ENCODE measurements around the gene EIF4G2.

- TF ChIP-seq CTCF (IDR thresholded peaks at IDR 0.05) (no peak), POLR2A (IDR thresholded peaks at IDR 0.05) (no peak)
These were observed 841 bp upstream of the EIF4G2 start for GRCh38 chr11:10809373-10810160.

Measured in heart left ventricle (tissue), 13 donors.